Transverse colon (tissue), 4 donors: ENCODE measurements around the gene ZNF212. TPM values are rescaled to one million over a fixed set of nuclear protein-coding genes. Genes with fewer than 3 reads are reported as not detected.

Experiments used
- DNase-seq: peaks from one replicate; pipeline ENCODE4 v3.0.0-alpha.2; 2019
- H3K27ac ChIP-seq, 4 donors: fragments of 200-600 bp; sonication (generic); 2 replicates each; pipeline ENCODE4 v1.5.1; 2016 to 2018; ENCODE audit warnings: inconsistent platforms in 4 of 4
- H3K27me3 ChIP-seq: fragments of 200-600 bp; sonication (generic); 2 replicates; pipeline ENCODE4 v1.5.1; 2017; ENCODE audit warnings: inconsistent platforms
- H3K36me3 ChIP-seq, 4 donors: fragments of 200-600 bp; sonication (generic); 2 replicates each; pipeline ENCODE4 v1.5.1; 2017 to 2019; ENCODE audit warnings: inconsistent platforms in 4 of 4
- H3K4me1 ChIP-seq, 4 donors: fragments of 200-600 bp; sonication (generic); 2 replicates each; pipeline ENCODE4 v1.5.1; 2017 to 2020; ENCODE audit warnings: inconsistent platforms in 4 of 4
- H3K4me3 ChIP-seq, 4 donors: fragments of 200-600 bp; sonication (generic); 1 replicate in 1 of 4; 2 replicates in 3 of 4; pipeline versions ENCODE4 v1.5.1 to v1.6.1; 2017 to 2019; ENCODE audit warnings: inconsistent platforms in 4 of 4
- H3K9me3 ChIP-seq, 2 donors: fragments of 200-600 bp; sonication (generic); 2 replicates each; pipeline ENCODE4 v1.5.1; 2017 to 2019; ENCODE audit warnings: inconsistent platforms in 2 of 2
- CTCF ChIP-seq, 5 experiments: fragments of 200-600 bp in 3 of 5; fragments of 450-650 bp in 2 of 5; sonication (generic) in 3 of 5; IDR thresholded peaks; 1 replicate in 2 of 5; 2 replicates in 3 of 5; pipeline ENCODE4 v1.5.1; 2016 to 2017; ENCODE audit warnings: antibody characterized with exemption in 5 of 5, inconsistent platforms in 3 of 5, mild to moderate bottlenecking in 2 of 5, moderate library complexity in 1 of 5
- EP300 ChIP-seq: sonication (generic); formaldehyde crosslinking; IDR thresholded peaks from one replicate; pipeline ENCODE4 v1.6.1; 2017; ENCODE audit warnings: antibody characterized with exemption, low read depth
- POLR2A ChIP-seq: fragments of 450-650 bp; IDR thresholded peaks from one replicate; pipeline ENCODE4 v1.6.1; 2016; ENCODE audit warnings: antibody characterized with exemption, mild to moderate bottlenecking, moderate library complexity
- POLR2AphosphoS5 ChIP-seq, 3 donors: sonication (generic); formaldehyde crosslinking; IDR thresholded peaks; one replicate each; pipeline ENCODE4 v1.6.1; 2016; ENCODE audit warnings: antibody characterized with exemption in 3 of 3
- WGBS, 2 donors: methylation state at CpG; one replicate each; pipeline ENCODE4 v1.1.5; 2018; ENCODE audit warnings: low coverage in 1 of 2; 5-methylcytosine and 5-hydroxymethylcytosine counted together
- in situ Hi-C, 4 donors: fragments of 200-750 bp; cut with MboI; loops; one replicate each; pipeline versions ENCODE4 v1.15.0 to v1.15.1; 2017; ENCODE audit warnings: low sequenced_read_pairs in 3 of 4, low pct_ligation_motif_present in 1 of 4, low pct_unique_long_range_greater_than_20kb in 1 of 4
- intact Hi-C: fragments of 100-400 bp; cut with DNase I; formaldehyde crosslinking; loops from one replicate; pipeline ENCODE4 v1.15.1; 2023; ENCODE audit warnings: low total_unique reads
- total RNA-seq, 4 donors: library from RNA; depleted of rRNA; stranded (reverse); fragments of >200 nt; gene quantifications; one replicate each; pipeline ENCODE4 v1.1.0, GENCODE V29; 2016

ZNF212 gene
- total RNA-seq, 4 donors from 2014 or later: 2.4 to 22.1 (median 9.5) TPM

- peaks cover 0 to 62% (median 29%) of the 10 kb centered on the region in 4 donors for H3K36me3 ChIP-seq
- in situ Hi-C loops (no loop called here), intact Hi-C loops (no loop called here)
- H3K4me1 ChIP-seq: no peaks in the 10 kb centered on the region
- no peak overlapping the region for H3K4me3 ChIP-seq
- no peaks in the 10 kb centered on the region for H3K9me3 ChIP-seq
- WGBS, 2 donors: 70 to 80% methylated on average over 3 to 7 of the region's 7 CpGs
- DNase-seq: peak; percentile 45
- H3K27me3 ChIP-seq: no peaks in the 10 kb centered on the region
- no peak overlapping the region for H3K27ac ChIP-seq
- TF ChIP-seq CTCF (IDR thresholded peaks at IDR 0.05): peak; percentile 23 to 44 (median 37)
- TF ChIP-seq POLR2AphosphoS5 (IDR thresholded peaks at IDR 0.05): no peak
Measured at GRCh38 chr7:149209518-149210269, 29.8 kb upstream of the ZNF212 start.

GRCh38 chr7:149210551-149210950, 28.9 kb upstream of the ZNF212 start:
- Histone ChIP-seq H3K27ac (no peak overlapping the region), H3K4me1 (no peaks in the 10 kb centered on the region), H3K36me3 (peaks cover 0 to 66% (median 32%) of the 10 kb centered on the region in 4 donors), H3K27me3 (no peaks in the 10 kb centered on the region), H3K4me3 (no peak overlapping the region), H3K9me3 (no peaks in the 10 kb centered on the region)
- TF ChIP-seq EP300: no peak
- TF ChIP-seq CTCF (IDR thresholded peaks at IDR 0.05): no peak
- TF ChIP-seq POLR2A: no peak
- no peak for TF ChIP-seq POLR2AphosphoS5 (IDR thresholded peaks at IDR 0.05)
- DNase-seq: no peak
- in situ Hi-C loops (no loop called here), intact Hi-C loops (no loop called here)
- 77 to 93% methylated on average over 3 to 11 of the region's 11 CpGs for WGBS, 2 donors

- TF ChIP-seq CTCF (IDR thresholded peaks at IDR 0.05) (no peak), POLR2AphosphoS5 (IDR thresholded peaks at IDR 0.05) (no peak), POLR2A (no peak), EP300 (no peak)
- WGBS, 2 donors: 88% methylated on average over 7 of the region's 7 CpGs; no CpG with 5 or more reads in 1 of the 2 donors
- intact Hi-C loops (no loop called here), in situ Hi-C loops (no loop called here)
- H3K36me3 ChIP-seq: peaks cover 0 to 77% (median 35%) of the 10 kb centered on the region in 4 donors
- DNase-seq: no peak
- no peaks in the 10 kb centered on the region for H3K27me3 ChIP-seq
- no peak overlapping the region for H3K27ac ChIP-seq
- H3K4me3 ChIP-seq: no peak overlapping the region
- no peaks in the 10 kb centered on the region for H3K4me1 ChIP-seq
- no peaks in the 10 kb centered on the region for H3K9me3 ChIP-seq
Measured at GRCh38 chr7:149214020-149214720, 25.3 kb upstream of the ZNF212 start.

- 50 to 87% methylated on average over 1 to 2 of the region's 2 CpGs for WGBS, 2 donors
- in situ Hi-C loops: no loop called here
- Histone ChIP-seq H3K36me3 (peaks cover 0 to 80% (median 30%) of the 10 kb centered on the region in 4 donors), H3K27me3 (no peaks in the 10 kb centered on the region), H3K4me1 (no peaks in the 10 kb centered on the region), H3K4me3 (no peak overlapping the region), H3K9me3 (no peaks in the 10 kb centered on the region), H3K27ac (no peak overlapping the region)
- no peak for TF ChIP-seq EP300
- TF ChIP-seq POLR2AphosphoS5 (IDR thresholded peaks at IDR 0.05): no peak
- no peak for TF ChIP-seq CTCF (IDR thresholded peaks at IDR 0.05)
- TF ChIP-seq POLR2A: no peak
- DNase-seq: no peak
- intact Hi-C loops: no loop called here
Measured at GRCh38 chr7:149216402-149216801, 23.0 kb upstream of the ZNF212 start.
